ENCODE results near the gene NKAIN4.

GRCh38 chr20:63202811-63203526 lies 51.3 kb downstream of the NKAIN4 start:
- no peak for TF ChIP-seq EZH2 (IDR thresholded peaks at IDR 0.05; ENCODE audit: borderline replicate concordance, insufficient read depth, low read depth, low read length, poor library complexity, severe bottlenecking)
- TF ChIP-seq, protein P1, sequence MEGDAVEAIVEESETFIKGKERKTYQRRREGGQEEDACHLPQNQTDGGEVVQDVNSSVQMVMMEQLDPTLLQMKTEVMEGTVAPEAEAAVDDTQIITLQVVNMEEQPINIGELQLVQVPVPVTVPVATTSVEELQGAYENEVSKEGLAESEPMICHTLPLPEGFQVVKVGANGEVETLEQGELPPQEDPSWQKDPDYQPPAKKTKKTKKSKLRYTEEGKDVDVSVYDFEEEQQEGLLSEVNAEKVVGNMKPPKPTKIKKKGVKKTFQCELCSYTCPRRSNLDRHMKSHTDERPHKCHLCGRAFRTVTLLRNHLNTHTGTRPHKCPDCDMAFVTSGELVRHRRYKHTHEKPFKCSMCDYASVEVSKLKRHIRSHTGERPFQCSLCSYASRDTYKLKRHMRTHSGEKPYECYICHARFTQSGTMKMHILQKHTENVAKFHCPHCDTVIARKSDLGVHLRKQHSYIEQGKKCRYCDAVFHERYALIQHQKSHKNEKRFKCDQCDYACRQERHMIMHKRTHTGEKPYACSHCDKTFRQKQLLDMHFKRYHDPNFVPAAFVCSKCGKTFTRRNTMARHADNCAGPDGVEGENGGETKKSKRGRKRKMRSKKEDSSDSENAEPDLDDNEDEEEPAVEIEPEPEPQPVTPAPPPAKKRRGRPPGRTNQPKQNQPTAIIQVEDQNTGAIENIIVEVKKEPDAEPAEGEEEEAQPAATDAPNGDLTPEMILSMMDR (IDR thresholded peaks at IDR 0.05): no peak
